Thyroid gland (tissue), 4 donors: Measurements from ENCODE around the gene NR0B2.

Experiments
- CTCF ChIP-seq, 6 experiments: fragments of 200-600 bp in 3 of 6; fragments of 450-650 bp in 3 of 6; sonication (generic) in 3 of 6; IDR thresholded peaks; one replicate each; pipeline ENCODE4 v1.5.1; 2016 to 2019; ENCODE audit warnings: antibody characterized with exemption in 6 of 6, mild to moderate bottlenecking in 2 of 6, inconsistent platforms in 1 of 6, moderate library complexity in 1 of 6
- POLR2A ChIP-seq, 2 donors: fragments of 450-650 bp; IDR thresholded peaks; one replicate each; pipeline ENCODE4 v1.6.1; 2017; ENCODE audit warnings: antibody characterized with exemption in 2 of 2, mild to moderate bottlenecking in 2 of 2, moderate library complexity in 1 of 2

DNA sequence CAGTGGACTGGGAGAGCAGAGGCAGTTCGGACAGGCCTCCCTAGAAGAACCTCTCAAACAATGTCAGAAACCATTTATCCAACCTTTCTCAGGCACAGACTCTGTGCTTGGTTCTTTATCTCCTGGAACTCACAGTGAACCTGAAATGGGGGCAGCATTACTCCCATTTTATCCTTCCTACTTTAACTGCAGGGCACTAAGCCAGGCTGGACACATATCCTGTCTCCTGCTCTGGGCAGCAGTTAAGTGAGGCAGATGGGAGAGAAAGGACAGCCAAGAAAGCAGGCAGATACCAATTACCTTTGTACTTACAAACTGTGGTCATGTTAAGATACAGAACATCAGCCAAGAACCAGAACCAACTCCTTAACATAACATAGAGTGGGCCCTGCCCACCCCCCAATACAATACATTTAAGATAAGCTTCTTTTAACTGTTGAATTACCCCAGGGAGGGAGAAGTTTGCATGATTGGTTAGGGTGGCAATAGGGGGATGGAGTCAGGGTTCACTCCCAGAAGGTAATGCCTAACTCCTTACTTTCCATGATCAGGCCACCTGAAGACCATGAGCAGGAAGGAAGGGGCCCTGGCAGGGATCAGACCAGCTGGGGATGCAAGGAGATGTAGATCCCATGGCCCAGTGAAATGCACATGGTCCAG, 35.6 kb upstream of the NR0B2 start:
- TF ChIP-seq CTCF (IDR thresholded peaks at IDR 0.05) (no peak), POLR2A (IDR thresholded peaks at IDR 0.05) (no peak)
